Hindlimb muscle (tissue), 1 donor: ENCODE results near the gene TSPAN11. TPM values are rescaled to one million over a fixed set of nuclear protein-coding genes. Genes with fewer than 3 reads are reported as not detected.
"Not testable (repeated sequence)": the region's sequence is repeated elsewhere in the genome, so short reads cannot be mapped to it uniquely, and the experiment has no call there.

Experiments
- DNase-seq: peaks from one replicate; pipeline ENCODE4 v3.0.0-alpha.2; 2013
- polyA plus RNA-seq: library from polyadenylated mRNA; unstranded; fragments of 120-200 nt; gene quantifications from one replicate; pipeline ENCODE4 v1.2.1, GENCODE V29; 2013; ENCODE audit not compliant: insufficient read length

The TSPAN11 gene, protein sequence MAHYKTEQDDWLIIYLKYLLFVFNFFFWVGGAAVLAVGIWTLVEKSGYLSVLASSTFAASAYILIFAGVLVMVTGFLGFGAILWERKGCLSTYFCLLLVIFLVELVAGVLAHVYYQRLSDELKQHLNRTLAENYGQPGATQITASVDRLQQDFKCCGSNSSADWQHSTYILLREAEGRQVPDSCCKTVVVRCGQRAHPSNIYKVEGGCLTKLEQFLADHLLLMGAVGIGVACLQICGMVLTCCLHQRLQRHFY
- 5.9 TPM for polyA plus RNA-seq

DNA sequence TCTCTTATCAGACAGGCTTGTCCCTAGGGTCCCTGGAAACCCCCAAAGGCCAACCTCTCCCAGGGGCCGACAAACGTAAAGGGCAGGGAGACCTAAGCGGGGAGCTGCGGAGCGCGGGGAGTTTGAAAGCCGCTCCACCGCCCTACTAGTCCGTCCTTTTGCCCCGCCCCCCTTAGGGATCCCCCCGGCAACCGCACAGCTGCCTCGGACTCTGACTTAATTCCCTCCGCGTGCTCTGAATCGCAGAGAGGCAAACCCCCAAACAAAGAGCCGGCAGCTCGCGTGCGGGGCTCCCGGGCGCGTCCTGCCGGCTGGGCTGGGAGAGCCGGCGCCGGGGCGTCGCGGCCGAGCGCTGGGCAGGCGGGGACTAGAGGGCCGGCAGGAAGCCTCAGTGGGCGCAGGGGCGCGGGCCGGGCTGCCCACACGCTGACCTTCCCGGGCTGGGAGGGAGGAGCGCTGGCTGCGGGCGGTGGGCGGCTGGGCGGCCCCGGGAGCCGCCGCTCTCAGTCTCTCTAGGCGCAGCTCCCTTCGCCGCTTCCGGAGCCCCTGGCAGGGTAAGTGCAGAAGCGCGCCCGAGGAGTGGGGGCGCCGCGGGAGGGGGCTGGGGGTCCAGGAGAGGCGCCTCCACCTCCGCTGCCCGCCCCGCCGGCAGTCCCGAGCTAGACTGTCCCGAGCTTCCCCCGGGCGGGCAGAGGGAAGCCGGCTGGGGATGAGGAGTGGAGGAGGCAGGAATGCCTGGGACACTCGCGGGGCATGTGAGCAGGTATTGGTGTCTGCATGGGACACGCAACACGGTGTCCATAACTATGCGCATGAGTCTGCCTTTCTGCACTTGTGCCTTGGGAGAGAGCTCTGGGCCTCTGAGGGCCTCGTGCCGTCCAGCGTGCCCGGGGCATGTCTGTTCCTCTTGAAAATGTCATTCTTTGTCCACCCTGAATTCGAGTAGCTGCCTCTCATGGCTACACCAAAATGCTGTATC is at the start of gene TSPAN11:
Gene TSPAN11, plus strand, starts transcription at position 506 of the 979 bp plus-strand sequence. CDS start 27,244 bp downstream, outside the sequence.
- DNase-seq = peak; percentile 63

DNA sequence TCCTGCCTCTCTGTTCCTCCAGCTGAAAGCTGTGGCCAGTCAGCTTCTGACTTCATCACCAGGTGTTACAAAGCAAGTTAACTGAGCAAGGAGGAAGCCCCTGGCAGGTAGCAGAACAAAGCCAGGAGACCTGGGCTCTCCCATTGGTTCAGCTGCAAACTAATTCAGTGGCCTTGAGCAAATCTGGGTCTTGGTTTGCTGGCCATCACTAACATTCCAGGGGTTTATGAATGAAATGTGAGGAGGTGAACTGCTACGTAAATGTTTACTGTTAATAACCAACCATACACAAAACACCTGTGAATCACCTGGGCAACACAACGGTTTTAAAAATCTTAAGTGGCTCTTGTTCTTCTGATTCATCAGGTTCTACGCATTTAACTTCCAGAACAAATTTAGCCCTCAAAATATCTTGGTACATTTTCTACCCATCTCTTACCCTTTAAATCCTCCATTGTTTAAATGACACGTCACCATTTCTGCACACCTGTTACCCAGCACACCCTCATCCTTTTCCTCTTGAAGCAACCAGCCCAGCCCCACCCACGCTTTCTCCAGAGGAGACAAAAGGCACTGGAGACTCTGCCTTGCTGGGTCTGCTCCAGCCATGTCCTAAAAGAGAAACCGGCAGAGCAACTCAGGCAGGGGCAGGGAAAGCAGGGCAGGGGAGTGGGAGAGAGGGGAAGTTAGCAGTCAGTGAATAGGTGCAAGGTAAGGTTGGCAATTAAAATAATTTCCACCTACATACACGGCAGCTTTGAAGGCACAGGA is 49.3 kb upstream of the TSPAN11 start:
- DNase-seq = no peak

DNA sequence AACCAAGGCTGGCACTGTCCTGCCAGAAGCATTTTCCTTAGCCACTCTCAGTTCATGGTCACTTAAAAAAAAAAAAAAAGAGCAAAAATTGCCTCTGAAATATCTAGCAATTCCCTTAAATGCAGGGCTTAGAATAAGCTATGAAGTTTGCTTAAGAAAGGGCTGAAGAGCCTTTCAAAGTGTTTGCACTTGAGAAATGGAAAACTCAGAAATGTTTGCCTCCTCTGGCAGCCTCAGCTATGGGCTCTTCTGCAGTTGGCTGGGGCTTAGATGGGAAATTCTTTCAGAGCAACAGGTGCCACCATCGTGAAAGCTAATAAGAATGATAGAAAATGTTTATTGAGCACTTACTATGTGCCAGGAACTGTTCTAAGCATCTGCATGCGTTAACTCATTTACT is 48.5 kb upstream of the TSPAN11 start:
- DNase-seq = no peak

DNA sequence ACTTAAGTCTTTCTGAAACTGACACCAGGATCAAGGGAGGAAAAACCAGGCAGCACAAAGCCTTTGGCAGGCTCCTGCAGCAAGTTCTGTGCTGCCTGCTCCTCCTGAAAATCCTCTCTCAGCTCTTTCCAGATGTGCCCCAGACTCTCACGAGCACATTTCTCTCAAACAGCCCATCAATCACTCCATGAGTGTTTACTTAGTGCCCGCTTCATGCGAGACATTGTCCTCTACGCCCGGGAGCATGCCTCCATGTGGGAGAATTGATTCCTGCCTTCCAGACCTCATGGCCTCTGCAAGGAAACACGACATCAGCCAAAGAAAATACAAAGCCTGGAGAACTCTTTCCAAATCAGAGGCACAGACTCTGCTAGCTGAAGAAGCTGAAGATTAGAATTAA is 46.5 kb upstream of the TSPAN11 start:
- no peak for DNase-seq

DNA sequence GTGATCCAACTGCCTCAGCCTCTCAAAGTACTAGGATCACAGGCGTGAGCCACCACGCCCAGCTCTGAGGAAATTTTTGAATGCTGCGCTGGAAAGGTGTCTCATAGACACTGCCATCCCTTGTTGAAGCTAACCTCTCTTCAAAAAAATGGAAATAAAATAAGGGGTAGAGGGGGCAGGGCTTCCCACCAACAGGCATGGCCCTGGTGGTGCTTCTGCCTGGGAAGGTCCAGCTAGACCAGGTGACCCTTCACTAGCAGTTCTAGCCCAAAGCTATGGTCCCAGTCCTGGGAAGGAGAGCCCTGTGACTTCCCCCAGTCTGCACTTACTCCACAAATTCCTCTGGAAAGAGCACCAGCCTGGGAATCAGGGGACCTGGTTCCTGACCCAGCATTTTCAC is 45.7 kb upstream of the TSPAN11 start:
- DNase-seq = no peak

DNA sequence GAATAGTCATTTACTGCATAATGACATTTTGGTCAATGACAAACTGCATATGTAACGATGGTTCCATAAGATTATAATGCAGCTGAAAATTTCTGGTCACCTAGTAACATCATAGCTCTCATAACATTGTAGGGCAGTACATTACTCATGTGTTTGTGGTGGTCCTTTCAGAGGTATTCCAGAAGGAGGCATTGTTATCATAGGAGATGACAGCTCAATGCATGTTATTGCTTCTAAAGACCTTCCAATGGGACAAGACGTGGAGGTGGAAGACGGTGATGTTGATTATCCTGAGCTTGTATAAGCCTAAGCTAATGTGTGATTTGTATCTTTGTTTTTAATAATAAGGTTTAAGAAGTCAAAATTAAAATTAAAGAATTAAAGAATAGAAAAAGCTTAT is 43.8 kb upstream of the TSPAN11 start:
- DNase-seq = no peak

DNA sequence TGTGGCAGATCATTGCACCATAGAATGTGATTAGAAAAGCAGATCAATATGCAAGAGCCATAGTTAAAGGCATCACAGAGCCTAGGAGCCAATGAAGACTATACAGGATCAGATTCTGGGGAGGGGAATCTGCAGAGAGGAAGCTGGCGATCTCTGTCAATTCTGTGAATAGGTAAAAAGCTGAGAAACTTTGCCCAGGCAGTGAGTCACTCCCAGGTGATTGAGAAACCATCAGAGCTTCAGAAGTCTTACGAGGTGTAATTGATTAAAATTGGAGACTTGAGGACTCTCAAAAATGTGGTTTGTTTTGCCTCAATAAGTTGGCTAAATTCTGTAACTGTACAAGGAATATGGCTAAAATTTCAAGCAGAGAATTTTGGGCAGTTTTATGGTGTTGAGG is 41.7 kb upstream of the TSPAN11 start:
- no peak for DNase-seq

DNA sequence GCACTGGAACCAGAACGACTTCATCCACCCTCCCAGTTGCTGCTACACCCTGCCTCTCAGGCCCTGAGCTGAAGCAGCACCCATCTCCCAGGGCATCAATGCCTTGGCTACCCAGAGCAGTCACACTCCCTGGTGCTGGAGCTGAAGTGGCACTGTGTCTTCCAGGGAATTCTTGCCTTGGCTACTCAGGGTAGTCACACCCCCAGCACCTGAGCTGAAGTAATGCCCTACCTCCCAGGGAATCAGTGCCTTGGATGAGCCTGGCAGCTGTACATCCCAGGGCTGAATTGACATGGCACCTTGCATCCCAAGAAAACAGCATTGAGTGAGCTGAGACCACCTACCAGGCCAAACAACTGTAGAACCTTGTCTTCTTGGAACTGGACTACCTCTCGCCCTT is 41.2 kb upstream of the TSPAN11 start:
- no peak for DNase-seq

DNA sequence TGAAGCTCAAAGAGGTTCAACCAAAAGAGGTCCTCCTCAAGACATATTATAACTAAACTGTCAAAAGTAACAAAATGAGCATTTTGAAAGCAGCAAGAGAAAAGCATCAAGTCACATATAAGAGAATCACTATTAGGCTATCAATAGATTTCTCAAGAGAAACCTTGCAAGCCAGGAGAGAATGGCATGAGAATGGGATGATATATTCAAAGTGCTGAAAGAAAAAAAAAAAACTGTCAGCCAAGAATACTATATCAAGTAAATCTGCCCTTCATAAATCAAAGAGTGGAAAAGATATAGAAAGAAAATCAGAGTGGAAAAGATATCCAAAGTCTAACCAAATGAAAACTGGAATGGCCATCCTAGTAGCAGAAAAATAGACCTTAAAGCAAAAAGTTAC is 39.3 kb upstream of the TSPAN11 start:
- no peak for DNase-seq

DNA sequence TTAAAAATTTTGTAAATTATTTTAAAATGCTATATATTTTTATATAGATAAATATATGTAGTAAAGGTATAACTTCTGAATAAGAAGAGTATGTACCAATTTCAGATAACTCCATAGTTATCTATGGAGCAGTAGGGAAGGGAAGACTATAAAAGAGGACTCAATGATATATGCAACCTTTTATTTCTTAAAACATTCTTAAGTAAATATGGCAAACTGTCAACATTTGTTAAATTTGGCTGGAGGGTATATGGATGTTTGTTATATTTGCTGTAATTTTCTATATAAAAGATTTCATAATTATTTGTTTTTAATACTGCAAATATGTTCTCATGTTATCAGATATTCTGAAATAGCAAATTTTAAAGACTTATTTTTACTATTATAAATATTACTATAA is 38.3 kb upstream of the TSPAN11 start:
- DNase-seq = no peak

DNA sequence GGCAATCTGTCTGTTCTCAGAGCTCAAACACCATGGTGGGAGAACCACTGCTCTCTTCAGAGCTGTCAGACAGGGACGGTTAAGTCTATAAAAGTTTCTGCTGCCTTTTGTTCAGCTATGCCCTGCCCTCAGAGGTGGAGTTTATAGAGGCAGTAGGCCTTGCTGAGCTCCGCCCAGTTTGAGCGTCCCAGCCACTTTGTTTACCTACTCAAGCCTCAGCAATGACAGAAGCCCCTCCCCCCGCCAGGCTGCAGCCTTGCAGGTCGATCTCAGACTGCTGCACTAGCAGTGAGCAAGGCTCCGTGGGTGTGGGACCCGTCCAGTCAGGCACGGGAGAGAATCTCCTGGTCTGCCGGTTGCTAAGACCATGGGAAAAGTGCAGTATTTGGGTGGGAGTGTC is 32.0 kb upstream of the TSPAN11 start:
- not testable (repeated sequence) for DNase-seq

DNA sequence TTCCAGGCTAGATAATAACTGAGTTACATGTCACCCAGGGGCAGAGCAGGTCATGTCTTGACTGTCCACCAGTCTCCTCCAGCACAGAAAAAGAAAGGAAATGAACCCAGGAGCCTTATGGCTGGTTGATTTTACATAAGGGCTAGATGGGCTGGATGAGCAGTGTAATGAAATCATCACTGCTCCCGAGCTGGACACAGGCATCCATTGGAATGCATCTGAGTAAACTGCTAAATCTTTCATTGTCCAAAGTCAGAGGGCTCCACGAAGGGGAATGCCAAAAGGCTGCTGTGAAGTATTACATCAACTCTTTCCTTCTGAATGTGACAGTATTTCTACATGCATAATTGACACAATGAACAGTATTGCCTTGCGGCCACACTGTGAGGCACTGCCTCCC is 30.1 kb upstream of the TSPAN11 start:
- no peak for DNase-seq

DNA sequence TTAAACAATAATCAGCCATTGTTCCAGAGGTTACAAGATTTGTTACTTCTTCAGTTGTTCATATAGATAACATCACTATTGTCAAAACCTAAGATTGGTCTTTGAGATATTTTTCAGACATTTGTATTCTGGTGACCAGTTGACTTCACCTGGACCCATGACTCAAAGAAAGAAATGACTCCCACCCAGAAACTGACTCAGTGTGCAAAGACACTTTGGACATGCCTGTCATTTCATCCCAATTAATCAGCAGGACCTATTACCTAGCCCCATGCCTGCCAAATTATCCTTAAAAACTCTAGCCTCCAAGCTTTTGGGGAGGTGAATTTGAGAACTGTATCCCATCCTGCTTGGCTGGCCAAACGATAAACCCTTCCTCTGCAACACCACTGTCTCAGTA is 27.7 kb upstream of the TSPAN11 start:
- no peak for DNase-seq

DNA sequence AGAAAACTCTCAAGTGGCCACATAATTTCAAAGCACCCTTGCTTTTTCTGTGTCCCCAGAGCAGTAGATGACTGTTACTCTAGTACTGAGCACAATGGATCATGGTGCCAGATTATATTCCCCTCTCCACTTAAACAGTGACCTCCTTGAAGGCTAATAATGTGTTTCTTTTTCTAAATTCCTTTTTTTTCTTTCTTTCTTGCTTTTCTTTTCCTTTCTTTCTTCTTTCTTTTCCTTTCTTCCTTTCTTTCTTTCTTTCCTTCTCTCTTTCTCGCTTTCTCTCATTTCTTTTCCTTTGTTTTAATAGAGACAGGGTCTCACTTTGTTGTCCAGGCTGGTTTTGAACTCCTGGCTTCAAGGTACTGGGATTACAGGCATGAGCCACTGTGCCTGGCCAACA is 26.2 kb upstream of the TSPAN11 start:
- DNase-seq = no peak

DNA sequence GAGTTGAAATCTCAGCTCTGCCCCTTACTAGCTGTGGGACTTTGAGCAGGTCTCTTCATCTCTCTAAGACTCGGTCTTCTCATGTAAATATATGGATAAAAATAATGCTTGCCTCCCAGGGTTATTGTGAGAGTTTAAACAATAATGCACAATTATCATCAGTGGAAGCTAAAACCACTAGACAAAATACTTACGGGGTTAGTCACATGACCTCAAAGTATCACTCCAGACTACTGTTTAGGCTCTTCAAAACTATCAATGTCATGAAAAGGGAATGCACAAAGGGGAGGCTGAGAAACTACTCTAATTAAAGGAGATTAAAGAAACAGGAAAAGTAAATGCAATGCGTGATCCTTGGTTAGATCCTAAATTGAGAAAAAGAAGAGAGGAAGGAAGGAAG is 24.5 kb upstream of the TSPAN11 start:
- no peak for DNase-seq

DNA sequence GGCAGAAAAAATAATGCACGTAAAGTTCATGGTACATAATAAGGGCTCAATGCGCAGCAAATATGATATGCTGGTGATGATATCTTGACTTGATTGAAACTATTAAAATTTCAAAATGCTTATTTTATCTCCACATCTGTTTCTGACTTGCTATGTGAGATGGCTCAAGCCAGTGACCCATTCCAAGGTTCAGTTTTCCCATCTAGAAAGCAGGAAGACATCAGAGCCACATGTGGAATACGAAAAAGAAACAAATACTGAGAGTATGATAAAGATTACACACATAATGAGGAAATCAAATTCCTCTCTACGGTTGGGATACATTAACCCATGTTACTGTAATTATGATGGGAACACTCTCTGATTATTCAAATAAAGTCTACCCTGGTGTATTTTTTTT is 24.0 kb upstream of the TSPAN11 start:
- no peak for DNase-seq

DNA sequence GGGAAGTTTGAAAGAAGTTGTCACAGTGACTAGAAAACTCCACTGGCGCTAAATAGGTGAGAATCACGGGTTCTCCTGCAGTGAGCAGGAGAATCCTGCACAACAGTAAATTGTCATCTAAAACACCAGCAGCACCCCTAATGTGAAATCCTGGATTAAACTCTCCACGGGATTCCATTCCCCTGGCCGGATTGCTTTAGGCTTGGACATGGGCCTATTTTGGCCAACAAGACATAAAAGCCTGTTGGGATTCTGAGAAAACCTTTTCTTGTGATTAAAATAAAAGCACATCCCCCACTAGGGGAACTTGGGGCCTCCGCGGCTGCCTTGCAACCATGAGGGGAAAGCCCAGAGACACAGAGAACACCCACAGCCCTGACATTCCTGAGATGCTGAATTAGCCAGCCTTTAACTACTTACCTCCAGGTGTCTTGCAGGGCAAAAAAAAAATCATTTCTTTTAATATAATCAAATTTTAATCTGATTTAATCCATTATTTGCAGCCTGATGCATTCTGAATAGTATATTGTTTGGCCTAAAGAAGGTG is 21.0 kb upstream of the TSPAN11 start:
- DNase-seq = no peak

DNA sequence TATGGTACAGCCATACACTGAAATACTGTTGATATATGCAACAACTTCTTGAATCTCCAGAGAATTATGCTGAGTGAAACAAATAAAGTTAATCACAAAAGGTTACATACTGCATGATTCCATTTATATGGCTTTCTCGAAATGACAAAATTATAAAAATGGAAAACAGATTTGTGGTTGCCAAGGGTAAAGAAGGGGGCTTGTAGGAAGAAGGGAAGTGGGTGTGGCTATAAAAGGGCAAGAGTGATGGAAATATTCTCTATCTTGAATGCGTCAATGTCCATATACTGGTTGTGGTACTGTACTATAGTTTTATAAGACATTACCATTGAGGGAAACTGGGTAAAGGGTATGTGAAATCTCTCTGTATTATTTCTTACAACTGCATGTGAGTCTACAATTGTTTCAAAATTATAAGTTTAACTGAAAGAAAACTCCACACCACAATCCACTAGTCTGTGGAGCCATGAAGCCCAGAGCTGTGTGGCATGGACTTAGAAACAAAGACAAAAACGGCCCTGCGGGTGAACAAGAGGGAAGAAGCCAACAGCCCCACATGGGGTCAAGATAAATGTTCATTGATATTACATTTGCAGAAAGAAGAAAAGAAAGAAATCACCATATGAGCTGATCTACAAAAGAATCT is 18.3 kb upstream of the TSPAN11 start:
- DNase-seq = no peak

DNA sequence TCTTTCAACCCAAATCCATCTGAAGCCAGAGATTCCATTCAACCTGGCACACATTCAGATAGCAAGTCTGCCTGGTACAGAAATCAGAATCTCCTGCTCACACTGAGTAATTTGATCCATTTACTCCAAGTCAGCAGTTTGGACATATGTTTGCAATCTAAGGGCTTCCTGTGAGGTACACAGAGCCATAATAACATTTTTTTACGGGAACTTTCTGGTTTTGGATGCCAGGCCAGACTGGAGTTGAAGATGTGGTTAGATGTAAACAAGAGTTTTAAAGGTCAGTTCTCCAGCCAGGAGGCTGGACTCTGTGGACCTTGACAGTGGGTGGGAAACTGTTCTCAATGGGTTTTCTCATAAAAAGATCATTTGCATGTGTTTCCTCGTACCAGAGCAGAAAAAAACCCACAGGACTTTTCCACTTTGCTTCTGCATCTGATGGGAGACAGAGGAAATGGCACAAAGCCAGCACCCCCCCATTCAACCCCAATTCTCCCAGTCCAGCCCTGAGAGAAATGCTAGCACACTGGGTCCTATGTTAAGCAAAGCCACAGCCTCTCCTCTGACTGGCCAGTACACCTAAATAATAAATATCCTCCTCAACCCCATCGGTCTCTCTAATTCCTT is 17.7 kb upstream of the TSPAN11 start:
- DNase-seq = peak; percentile 79

DNA sequence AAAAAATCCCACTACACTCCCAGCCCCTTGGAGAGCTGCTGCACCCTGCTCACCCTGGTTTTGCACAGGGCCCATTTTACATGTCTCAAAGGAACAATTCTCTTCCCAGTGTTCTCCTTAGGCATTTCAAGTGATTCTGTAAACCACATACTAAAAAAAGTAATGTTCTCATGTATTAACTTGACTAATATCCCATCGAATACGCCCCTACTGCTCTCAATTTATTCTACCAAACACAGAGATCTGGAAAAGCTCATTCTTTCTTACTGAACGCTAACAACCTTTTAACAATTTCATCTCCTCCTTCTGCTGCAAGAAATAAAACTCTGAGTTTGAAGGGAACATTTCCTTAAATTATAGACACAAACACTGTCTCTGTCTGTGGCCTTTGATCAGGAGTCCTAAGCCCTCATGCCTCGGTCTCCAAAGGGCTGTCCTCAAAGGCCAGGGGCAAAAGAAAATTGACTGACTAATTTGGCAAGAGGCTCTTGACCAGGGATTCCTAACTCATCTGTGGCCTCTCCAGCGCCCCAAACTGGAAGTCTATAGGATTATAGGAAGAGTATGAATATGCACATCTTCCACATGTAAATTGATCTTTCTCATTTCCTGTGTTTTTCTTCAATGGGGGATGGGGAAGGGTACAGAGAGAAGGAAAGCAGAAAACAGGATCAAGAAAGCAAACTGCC is 17.1 kb upstream of the TSPAN11 start:
- DNase-seq = no peak

DNA sequence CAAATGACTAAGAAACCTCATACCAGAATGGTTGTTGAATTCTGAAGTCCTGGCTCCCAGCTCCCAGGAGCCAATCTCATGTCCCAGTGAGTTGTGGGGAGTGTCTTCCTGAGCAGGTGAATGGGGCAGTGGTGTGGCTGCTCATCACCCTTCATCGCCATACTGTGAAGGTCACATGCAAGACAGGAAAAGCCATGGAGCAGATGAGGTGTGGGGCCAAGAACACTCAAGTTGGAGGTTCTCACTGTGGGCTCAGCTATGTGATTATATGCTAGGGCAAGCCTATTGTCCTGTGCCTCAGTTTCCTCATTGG is 16.6 kb upstream of the TSPAN11 start:
- DNase-seq = no peak
